ENCODE data around the gene BTBD8.

DNA sequence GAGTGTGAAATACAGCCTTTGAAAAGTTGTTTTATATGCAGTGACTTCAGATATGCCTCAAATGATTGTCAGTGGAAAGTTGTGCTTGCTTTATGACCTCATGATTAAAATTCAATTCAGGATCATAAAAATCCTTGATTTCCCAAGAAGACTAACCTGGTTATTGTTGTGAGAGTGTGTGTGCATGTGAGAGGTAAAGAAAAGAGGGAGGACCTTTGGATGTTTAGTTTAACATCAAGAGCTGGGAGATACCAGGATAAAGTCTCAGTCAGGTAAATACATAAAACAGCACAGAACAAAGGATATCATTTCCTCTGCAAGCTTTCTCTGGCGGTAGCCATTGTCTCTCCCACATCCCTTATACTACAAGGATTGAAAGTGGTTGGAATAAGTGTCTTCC is 14.4 kb downstream of the BTBD8 start:
- TF ChIP-seq, protein P1, sequence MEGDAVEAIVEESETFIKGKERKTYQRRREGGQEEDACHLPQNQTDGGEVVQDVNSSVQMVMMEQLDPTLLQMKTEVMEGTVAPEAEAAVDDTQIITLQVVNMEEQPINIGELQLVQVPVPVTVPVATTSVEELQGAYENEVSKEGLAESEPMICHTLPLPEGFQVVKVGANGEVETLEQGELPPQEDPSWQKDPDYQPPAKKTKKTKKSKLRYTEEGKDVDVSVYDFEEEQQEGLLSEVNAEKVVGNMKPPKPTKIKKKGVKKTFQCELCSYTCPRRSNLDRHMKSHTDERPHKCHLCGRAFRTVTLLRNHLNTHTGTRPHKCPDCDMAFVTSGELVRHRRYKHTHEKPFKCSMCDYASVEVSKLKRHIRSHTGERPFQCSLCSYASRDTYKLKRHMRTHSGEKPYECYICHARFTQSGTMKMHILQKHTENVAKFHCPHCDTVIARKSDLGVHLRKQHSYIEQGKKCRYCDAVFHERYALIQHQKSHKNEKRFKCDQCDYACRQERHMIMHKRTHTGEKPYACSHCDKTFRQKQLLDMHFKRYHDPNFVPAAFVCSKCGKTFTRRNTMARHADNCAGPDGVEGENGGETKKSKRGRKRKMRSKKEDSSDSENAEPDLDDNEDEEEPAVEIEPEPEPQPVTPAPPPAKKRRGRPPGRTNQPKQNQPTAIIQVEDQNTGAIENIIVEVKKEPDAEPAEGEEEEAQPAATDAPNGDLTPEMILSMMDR (IDR thresholded peaks at IDR 0.05), result no peak
- no peak for TF ChIP-seq EZH2phosphoT487 (IDR thresholded peaks at IDR 0.05)

All from neural progenitor cell (in vitro differentiated cells).